ENCODE data around the gene SHANK2.

The SHANK2 gene

DNA sequence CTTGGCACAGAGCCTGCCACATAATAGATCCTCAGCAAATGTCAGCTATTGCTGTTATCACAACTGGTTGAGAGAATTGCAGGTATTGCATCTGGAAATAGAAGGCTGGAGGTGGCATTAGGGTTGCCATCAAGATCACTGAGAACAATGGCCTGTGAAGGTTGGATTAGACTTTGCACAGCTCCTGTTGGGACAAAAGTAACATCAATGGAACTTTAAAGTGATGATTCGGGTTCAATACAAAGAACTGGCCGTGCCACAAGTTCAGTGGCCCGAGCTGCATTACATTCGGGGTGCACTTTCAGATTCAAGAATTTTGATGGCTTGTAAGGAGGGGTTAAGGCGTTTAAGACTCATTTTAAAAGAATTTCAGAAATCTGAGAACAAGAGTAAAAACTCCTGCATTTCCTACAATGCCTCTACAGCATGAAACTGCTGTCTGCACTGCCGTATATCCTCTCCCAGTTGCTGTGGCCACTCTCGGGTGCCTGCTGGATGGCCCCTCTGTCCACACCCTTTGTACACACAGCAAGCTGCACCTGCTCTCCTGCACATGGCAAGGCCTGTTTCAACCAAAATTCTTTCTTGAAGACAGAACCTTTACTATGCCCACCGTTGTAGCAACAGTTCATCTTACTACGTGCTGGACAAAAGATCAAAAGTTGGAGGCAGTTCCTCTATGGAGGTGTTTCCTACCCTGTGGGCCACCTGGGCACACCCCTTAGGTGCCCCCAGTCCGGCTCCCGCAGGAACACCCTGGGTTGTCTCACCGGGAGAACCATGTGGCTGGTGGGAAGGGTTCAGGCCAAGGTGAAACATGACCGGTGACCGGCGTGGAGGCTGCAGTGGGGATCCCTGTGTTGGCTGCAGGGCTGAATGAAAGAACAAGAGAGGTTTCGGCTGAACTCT is 17.5 kb upstream of the SHANK2 start:
- DNase-seq (ENCODE audit: low read depth in 3 of 3), result no peak

DNA sequence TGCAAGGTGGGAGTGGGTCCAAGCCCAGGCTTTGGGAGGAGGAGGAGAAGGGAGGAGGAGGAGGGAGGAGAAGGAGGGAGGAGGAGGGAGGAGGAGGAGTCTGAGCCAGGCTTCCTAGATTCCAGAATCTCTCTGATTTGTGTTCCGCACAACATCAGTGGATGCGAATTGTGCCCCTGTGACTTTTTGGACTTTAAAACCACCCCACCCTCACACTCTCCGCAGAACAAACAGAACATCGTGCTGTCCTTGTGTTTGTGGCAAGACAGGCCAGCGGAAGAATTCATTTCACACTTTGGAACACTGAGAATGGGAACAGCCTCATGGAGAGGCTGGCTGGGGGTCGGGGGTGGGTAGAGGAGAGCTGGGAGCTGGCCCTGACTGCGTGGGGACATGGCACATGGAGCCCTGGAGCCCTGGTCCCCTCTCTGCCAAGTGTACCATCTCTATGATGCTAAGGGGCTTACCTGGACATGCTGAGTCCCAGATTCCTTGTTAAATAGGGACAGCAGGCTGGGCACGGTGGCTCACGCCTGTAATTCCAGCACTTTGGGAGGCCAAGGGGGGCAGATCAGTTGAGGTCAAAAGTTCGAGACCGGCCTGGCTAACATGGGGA is 16.4 kb upstream of the SHANK2 start:
- no peak for DNase-seq (ENCODE audit: low read depth in 3 of 3)

DNA sequence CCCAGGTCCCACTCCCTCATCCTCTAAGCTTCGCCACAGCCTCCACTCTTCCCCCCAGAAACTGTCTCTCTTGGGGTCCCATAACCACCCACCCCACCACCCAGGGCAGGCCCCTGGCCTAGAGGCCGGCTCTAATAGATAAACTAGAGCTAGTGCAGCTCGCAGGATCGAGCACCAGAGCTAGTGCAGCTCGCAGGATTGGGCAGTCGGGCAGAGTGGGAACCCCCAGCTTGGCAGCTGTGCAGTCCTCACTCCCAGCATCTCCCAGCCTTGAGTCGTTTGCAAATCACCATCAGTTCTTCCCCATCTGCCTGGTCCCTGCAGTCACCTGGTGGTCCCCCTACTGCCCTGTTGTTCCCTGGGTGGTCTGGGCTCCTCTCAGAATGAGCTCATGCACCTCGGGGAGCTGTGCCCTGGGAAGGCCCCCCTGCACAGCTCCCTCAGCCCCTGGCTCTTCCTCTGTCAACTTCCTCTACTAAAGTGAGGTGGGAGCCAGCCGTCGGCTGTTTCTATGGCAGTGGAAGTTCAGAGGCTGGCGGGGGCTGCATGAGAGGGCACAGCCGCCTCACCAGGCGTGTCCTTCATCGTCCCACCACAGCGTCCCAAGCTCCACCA is 15.5 kb upstream of the SHANK2 start:
- DNase-seq (ENCODE audit: low read depth in 3 of 3), result no peak

DNA sequence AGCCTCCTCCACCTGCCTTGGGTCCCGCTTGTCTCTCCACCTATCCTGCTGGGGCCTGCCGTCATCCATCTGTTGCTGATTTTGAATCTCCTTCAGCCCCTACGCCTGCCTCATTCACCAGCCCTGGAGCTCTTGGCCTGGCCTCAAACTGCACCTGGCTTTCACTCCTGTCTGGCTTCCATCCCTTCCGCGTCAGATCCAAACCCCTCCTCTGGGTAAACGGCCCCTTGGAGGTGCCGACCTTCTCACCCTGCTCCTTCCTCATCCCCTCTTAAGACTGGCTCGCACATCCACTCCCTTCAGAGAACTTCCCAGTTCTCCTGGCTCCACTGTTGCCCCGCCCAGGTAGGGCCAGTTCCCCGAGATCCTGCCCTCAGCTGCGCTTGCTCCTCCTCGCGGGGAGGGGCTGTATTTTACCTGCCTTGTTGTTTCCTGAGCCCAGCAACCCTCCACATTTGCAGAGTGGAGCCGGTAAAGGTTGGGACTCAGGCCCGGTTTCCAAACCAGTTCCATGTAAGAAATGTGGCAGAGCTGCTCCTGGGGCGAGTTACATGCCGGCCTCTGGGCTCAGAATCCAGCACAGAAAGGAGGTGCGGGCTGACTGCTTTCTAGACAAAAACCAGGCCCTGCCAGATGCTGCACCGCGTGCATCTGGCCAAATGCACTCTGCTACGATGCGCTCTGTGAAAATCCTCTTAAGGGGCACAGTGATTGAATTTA is 13.9 kb upstream of the SHANK2 start:
- no peak for DNase-seq (ENCODE audit: low read depth in 3 of 3)

DNA sequence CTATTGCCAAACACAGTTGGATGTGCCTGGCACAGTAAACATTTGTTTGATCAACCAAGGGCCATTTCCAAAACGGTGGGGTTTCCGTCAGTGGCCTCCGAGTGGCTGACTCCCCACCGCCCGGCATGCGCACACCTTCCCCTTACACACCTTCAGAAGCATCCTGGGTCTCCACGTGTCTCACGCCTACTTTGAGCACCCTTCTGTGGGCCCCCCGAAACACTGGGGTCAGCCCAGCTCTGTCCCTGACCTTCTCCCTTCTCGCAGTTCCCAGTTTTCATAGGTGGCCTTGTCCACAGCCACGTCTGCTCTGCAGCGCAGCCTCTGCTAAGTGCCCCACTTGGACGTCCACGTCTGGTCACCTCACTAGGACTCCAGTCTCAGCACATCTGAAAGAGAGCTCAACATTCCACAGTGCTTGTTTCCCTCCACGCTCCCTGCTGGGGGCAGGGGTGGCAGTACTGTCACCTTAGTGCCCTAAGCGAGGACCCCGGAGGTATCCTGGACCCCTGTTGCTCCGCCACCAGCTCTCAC is 13.2 kb upstream of the SHANK2 start:
- no peak for DNase-seq (ENCODE audit: low read depth in 3 of 3)

DNA sequence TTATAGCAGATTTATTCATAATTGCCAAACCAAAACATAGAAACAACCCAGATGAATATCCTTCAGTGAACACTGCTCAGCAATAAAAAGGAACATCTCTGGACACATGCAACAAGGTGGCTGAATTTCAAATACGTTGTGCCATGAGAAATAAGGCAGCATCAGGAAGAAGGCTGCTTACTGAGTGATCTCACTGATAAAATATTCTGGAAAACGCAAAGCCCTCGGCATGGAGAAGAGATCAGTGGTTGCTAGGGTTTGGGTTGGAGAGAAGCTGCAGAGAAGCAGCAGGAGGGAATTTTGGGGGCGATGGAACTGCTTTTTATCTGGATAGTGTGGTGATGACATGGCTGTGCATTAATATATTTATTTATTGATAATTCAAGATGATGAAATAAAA is 11.0 kb upstream of the SHANK2 start:
- no peak for DNase-seq (ENCODE audit: low read depth in 3 of 3)

DNA sequence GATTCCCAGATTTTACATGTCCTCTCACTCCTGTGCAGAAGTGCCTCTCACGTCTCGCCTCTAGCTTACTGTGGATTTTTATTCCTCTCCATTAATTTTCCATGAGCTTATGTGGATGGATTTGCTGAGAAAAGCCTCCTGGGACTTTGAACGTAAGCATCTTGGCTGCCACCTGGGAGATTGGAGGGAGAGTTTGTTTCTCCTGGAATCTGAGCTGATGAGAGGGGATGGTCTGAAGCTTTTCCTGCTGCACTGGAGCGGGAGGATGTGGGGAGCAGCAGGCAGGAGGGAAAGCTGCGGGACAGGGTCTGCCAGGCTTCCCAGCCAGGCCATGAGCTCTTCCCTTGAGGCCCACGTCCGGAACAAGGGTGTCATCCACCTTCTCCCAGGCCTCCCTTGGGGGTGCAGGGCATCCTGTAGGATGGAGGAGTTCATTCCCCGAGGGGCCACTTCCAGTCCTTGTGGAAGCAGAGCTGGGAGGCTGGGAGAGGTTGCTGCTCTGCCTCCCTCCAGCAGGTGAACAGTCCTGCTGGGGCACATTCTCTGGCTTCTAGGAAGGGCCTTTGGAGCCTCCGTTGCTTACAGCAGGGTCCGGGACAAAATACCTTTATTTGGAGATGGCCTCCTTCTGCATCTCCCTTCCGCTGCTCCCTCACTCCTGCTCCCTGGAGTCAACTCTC is 3.6 kb upstream of the SHANK2 start:
- DNase-seq (ENCODE audit: low read depth in 3 of 3), result no peak

DNA sequence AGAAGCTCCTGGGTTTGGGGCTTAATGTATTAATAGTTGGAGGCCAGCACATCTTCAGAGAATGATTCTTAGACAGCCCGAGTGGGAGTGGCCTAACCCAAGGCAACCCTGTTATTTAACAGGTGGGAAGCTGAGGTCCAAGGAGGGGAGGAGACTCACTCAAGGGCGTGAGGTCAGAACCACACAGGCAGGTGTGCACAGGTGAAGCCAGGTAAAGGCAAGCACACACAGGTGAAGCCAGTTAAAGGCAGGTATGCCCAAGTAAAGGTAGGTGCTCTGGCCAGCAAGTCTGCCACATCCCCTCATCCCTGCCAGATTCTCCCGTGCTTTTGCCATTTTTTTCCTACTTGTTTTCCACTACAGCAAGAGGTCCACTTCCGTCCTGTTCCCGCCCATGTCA is 2.9 kb upstream of the SHANK2 start:
- no peak for DNase-seq (ENCODE audit: low read depth in 3 of 3)

DNA sequence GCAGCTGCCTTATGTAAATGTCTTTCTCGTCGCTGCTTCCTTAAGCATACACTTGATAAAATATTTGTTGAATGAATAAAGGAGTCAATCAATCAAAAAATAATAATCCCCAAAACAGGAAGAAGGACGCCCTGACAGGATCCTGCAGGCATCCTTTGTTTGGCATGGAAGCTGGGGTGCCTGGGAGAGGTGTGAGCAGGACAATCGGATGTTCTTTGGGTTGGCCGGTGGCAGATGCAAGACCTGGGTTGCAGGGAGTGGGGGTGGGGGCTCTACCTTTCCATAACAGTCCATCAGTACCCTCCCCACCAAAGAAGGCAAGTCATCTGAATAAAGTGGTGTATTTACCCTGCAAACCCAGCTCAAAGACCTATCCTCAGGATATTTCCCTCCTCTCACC is 1.4 kb upstream of the SHANK2 start:
- DNase-seq (ENCODE audit: low read depth in 3 of 3), result no peak

DNA sequence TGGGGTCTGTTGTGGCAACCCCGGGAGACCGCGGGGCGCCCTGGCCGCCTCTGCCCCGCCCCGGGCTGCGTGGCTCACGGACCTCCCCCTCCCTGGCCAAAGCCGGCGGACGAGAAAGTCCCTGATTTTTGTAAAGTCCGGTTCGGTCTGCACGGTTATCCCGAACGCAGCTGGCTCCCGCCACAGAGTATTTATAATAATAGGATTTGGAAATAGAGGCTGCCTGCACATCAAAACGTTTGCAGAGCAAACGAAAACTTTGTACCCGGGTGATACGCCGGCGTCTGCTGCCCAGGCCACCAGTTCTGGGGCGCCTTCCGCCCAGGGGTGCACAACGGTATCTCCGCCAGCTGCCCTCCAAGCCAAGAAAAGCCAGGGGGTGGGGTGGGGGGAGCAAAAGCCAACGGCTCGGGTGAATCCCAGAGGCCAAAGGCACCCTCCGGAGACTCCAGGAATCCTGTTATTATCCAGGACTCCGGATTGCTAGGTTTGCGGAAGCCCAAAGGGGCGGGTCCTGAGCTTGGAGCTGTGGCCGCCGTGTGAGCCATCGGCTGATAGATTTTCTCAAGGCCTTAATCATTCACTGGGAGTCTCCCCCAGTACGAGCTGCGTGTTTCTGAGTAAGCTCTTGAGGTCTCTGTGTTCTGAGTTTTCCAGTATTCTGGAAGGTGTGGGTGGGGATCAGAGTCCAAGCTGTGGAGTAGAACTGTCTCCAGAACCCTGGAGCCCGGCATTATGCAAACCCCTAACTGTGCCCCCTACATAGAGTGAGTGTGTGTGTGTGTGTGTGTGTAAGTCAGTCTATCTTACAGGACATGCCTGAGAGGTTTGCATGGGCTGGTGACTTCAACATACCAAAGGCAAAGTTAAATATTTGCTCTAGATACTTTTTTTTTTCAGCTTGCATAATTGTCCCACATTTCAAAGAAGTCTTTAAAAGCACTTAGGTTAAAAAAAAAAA is 673 bp upstream of the SHANK2 start:
- DNase-seq (ENCODE audit: low read depth in 3 of 3), result no peak

DNA sequence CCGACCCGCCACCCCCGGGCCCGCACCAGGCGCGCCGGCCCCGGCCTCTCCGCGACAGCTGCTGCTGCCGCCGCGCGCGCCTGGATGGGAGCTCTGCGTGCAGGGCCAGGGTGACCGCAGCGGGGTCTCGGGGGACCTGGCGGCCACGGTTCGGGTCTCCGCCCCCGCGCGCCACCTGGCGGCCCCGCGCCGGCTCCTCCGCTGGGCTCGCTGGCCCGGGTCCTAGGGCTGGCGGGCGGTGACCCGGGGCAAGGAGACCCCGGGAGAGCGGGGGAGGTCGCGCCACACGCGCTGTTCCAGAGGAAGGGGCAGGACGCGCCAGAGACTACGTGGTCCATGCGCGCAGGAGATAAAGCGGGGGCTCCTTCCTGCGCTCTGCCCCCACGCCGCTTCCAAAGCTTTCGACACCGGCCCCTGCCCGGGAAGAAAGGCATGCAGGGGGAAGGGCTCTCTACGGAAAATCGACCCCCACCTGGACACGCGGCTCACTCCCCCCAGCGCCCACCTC is 562 bp downstream of the SHANK2 start:
- DNase-seq (ENCODE audit: low read depth in 3 of 3), result no peak

DNA sequence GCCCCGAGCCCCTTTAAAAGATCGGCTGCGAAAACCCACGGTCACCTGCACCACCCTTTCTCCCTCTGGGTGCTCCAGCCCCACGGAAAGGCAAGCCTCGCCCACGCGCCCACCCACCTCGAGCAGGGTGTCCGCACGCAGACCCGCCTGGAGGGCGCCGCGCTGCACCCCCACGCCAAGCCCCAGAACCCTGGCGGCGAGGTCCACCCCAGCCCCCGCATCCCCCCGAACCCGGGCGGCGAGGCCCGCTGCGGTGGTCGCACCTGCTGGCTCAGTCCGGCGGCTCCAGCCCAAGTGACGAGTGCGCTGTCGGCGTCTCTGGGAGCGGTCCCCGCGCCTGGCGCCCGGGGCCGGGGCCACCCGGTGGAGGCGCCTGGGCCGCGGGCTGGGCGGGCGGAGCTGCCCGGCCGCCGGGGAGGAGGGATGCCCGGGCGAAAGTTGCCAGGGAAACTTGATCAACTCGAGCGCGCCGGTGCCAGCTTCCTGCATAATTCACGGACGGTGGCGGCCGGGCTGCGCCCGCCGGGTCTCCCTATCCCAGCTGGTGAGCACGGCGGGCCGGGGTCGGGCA is 1.1 kb downstream of the SHANK2 start:
- DNase-seq (ENCODE audit: low read depth in 3 of 3), result no peak

DNA sequence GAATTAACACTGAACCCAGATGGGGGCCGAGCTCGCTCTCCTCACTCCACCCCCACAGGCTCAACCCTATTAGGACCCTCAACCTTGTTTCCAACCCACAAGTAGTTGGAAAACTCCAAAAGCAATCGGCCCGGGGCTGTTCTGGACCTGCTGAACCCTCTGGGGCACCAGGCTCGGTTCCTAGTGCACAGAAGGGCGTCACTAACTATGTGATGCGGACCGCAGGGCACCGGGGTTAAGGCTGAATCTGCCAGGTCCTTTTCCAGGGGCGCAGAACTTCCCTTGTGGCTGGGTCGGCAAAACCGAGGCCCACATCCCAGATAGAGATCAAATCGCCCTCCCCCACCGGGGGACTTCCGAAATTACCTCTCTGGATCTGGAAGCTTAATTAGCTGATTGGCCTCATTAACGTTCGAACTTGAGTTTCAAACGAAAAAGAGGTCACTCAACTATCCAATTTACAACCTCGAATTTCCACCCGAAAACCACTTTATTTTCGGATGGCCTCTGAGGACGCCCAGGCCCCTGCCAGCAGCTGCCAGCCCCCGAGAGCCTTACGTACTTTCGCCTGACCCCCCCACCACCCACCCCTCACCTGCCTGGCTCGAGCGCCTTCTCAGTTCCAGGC is 1.7 kb downstream of the SHANK2 start:
- no peak for DNase-seq (ENCODE audit: low read depth in 3 of 3)

DNA sequence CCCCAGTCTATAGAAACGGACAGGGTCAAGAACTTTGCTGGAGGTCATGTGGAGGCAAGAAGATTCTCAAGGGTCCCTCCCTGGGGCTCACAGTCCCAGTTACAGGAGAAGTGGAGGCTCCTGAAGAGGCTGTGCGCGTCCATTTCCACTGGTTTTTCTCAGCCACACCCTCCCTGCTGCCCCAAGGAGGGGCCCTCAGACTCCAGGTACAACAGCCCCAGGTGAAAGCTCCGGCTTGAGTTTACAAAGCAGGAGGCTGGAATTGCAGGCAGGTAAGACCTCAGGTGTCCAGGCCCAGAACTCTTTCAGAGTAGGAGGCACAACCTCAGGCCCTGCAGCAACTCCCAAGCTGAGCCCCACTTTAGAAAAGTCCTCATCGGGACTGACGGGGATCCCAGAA is 3.1 kb downstream of the SHANK2 start:
- DNase-seq (ENCODE audit: low read depth in 3 of 3), result no peak

DNA sequence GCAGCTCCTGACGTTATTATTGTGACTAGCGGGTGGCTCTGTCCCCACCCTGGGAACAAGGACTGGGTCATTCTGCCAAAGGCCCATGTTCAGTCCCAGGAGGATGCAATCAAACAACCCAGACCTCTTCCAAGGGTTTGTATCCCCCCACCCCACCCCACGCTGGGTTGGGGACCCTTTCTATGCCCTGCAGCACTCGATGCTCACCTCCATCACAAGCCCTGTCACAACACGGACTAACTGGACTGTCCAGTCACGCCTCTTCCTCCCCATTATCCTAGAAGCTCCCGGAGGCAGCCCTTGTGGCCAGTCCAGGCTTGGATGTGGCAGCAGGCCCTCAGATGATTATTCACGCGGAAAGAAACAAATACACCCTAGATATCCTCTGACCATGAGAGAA is 3.7 kb downstream of the SHANK2 start:
- DNase-seq (ENCODE audit: low read depth in 3 of 3), result no peak

DNA sequence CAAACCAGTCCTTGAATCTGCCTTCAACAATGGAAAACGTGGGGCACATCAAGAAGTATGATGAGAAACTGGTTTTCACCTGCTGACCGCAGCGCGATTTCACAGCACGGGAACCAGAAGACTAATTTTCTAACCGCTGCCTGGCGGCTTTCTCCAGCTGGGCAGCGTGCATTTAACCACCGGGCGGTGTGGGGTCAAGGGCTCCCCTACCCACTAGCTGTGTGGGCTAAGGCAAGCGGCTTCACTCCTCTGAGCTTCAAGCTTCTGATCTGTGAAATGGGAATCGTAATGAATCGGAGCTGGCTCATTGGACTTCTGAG is 4.2 kb downstream of the SHANK2 start:
- no peak for DNase-seq (ENCODE audit: low read depth in 3 of 3)

DNA sequence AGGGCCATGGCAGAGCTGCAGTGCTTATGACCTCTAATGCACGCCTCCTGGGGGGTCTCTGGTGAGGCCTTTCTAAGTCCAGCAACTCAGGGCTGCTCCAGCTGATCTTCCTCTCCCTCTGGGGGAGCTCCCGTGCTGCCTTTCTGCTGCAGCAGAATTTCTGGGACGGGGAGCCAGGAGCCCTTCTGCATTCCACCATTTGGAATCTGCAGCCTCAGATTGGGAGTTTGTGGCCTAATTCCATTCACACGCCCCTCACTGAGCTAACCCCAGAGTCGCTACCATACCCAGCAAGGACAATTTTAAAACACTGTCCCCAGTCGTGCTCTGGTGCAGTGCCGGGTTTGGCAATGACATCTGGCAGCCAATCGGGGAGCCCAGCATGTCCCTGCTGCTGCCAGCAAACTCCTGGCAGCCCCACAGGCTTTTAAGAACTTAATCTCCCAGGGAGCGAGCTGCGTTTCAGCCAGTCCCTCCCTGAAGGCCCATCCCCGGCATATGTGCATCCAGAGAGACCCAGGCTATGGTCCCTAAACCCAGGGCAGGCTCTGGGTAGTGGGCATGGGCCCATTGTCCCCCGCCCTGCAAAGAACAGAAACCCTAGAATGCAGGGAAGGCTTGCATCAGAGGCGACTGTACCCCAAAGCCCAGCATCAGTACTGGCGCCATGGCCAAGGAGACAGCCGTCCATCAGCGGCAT is 4.7 kb downstream of the SHANK2 start:
- no peak for DNase-seq (ENCODE audit: low read depth in 3 of 3)

DNA sequence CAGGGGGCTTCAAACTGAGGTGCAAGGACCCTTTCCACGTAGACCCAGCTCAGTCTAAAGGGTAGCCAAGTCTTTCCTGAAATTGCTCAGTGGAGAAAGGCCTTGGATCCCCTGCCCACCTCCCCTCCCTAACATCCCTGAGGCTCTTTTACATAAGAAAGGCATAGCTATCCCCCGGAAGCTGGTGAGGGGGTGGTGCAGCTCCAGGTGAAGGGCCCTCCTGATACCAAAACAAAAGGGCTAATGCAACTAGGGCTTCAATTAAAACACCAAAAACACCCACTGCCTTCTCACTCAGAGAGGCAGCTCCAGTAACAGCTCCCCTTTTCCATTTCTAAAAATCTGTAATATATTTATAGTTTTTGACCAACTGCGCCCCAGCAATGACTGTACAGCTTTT is 5.8 kb downstream of the SHANK2 start:
- DNase-seq (ENCODE audit: low read depth in 3 of 3), result no peak

Measured in stimulated activated CD4-positive, alpha-beta T cell treated with anti-CD3 and anti-CD28 coated beads, TNF-alpha, amount 100 ng/mL, for 4 hours (primary cell).